ENCODE measurements around the gene ZNF618.

Gene ZNF618

GRCh38 chr9:113863345-113863744 is 12.8 kb upstream of the ZNF618 start:
- TF ChIP-seq, protein P1, sequence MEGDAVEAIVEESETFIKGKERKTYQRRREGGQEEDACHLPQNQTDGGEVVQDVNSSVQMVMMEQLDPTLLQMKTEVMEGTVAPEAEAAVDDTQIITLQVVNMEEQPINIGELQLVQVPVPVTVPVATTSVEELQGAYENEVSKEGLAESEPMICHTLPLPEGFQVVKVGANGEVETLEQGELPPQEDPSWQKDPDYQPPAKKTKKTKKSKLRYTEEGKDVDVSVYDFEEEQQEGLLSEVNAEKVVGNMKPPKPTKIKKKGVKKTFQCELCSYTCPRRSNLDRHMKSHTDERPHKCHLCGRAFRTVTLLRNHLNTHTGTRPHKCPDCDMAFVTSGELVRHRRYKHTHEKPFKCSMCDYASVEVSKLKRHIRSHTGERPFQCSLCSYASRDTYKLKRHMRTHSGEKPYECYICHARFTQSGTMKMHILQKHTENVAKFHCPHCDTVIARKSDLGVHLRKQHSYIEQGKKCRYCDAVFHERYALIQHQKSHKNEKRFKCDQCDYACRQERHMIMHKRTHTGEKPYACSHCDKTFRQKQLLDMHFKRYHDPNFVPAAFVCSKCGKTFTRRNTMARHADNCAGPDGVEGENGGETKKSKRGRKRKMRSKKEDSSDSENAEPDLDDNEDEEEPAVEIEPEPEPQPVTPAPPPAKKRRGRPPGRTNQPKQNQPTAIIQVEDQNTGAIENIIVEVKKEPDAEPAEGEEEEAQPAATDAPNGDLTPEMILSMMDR (IDR thresholded peaks at IDR 0.05; ENCODE audit: low read depth, low read length, missing control alignments) = no peak
- no peak overlapping the region for H3K27ac ChIP-seq
- H3K27me3 ChIP-seq (replicated peaks) = no peaks in the 10 kb centered on the region
- no peaks in the 10 kb centered on the region for H3K36me3 ChIP-seq (replicated peaks)
- in situ Hi-C loops (cut with HindIII; ENCODE audit: low pct_ligation_motif_present, low sequenced_read_pairs) = no loop called here
- no peak for DNase-seq
- no peak overlapping the region for H3K4me3 ChIP-seq (ENCODE audit: low read depth, low read length)

DNA sequence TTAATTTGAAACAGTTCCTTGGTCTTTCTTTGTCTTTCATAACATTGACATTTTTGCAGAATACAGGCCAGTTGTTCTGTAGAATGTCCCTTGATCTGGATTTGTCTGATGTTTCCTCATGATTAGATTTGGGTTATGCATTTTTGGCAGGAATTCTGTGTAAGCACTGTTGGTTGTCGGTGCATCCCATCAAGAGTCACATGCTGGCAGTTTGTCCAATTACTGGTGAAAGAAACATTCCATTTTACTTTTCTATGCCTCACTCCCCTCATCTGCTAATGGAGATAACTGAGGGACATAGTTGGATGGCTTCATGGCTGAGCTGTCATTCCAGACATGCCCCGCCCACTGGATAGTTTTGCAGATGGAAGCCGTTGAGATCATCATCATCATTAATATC is 7.6 kb upstream of the ZNF618 start:
- TF ChIP-seq, protein P1 (IDR thresholded peaks at IDR 0.05; ENCODE audit: low read depth, low read length, missing control alignments) = no peak
- no peaks in the 10 kb centered on the region for H3K36me3 ChIP-seq (replicated peaks)
- H3K27ac ChIP-seq = no peak overlapping the region
- no peak for DNase-seq
- in situ Hi-C loops (cut with HindIII; ENCODE audit: low pct_ligation_motif_present, low sequenced_read_pairs) = no loop called here
- H3K4me3 ChIP-seq (ENCODE audit: low read depth, low read length) = no peak overlapping the region
- H3K27me3 ChIP-seq (replicated peaks) = no peaks in the 10 kb centered on the region

- Histone ChIP-seq H3K27ac (no peak overlapping the region), H3K36me3 (replicated peaks) (no peaks in the 10 kb centered on the region), H3K4me3 (ENCODE audit: low read depth, low read length) (no peak overlapping the region), H3K27me3 (replicated peaks) (no peaks in the 10 kb centered on the region)
- TF ChIP-seq, protein P1 (IDR thresholded peaks at IDR 0.05; ENCODE audit: low read depth, low read length, missing control alignments) = no peak
- no peak for DNase-seq
- in situ Hi-C loops (cut with HindIII; ENCODE audit: low pct_ligation_motif_present, low sequenced_read_pairs) = no loop called here
These were observed 3.5 kb upstream of the ZNF618 start for GRCh38 chr9:113872485-113873143.

GRCh38 chr9:113873446-113873845 is 2.7 kb upstream of the ZNF618 start:
- TF ChIP-seq, protein P1 (IDR thresholded peaks at IDR 0.05; ENCODE audit: low read depth, low read length, missing control alignments) = no peak
- no peak for DNase-seq
- no peaks in the 10 kb centered on the region for H3K27me3 ChIP-seq (replicated peaks)
- in situ Hi-C loops (cut with HindIII; ENCODE audit: low pct_ligation_motif_present, low sequenced_read_pairs) = no loop called here
- H3K4me3 ChIP-seq (ENCODE audit: low read depth, low read length) = no peak overlapping the region
- H3K27ac ChIP-seq = no peak overlapping the region
- no peaks in the 10 kb centered on the region for H3K36me3 ChIP-seq (replicated peaks)

- DNase-seq = no peak
- H3K27ac ChIP-seq = no peak overlapping the region
- no peaks in the 10 kb centered on the region for H3K36me3 ChIP-seq (replicated peaks)
- TF ChIP-seq, protein P1 (IDR thresholded peaks at IDR 0.05; ENCODE audit: low read depth, low read length, missing control alignments) = no peak
- no peaks in the 10 kb centered on the region for H3K27me3 ChIP-seq (replicated peaks)
- in situ Hi-C loops (cut with HindIII; ENCODE audit: low pct_ligation_motif_present, low sequenced_read_pairs) = no loop called here
- no peak overlapping the region for H3K4me3 ChIP-seq (ENCODE audit: low read depth, low read length)
These were observed 2.2 kb upstream of the ZNF618 start for GRCh38 chr9:113873926-113874325.
